ENCODE data around the gene KCNQ5. TPM values are rescaled to one million over a fixed set of nuclear protein-coding genes. Genes with fewer than 3 reads are reported as not detected.

Gene KCNQ5
- total and polyA plus RNA-seq, 2 of the 8 experiments (the other 6 are each of a cell fraction or from before 2014, with no cell fraction given) = 0.83 to 1.2 TPM

DNA sequence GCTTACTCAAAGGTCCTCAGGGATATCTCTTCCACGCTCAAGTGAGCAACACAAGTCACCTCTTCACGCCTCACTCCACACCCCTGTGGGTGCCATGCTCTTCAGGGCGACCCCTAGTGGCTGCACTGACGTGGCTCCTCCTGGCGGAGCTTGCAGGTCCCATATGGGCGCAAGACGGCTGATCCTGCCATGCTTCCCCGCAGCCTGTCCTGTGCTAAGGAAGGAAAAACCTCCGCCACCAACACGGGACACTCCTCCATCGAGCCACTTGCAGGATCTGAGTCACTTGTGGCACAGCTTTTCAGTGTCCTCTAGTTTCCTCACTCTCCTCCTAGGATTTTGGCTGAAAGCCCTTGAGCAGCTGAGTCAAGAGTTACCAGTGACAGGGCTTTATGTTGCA, 512.7 kb downstream of the KCNQ5 start:
- no peaks in the 10 kb centered on the region for H3K23me2 ChIP-seq (ENCODE audit: low read depth, low read length)
- H3K4me2 ChIP-seq (ENCODE audit: insufficient read depth in 1 of 2, low read depth in 2 of 2, low read length in 2 of 2) = no peak overlapping the region; a peak in 1 of 4 replicates
- H2BK120ac ChIP-seq (replicated peaks; ENCODE audit: low read depth, low read length) = no peak overlapping the region
- no peaks in the 10 kb centered on the region for H3K79me1 ChIP-seq (ENCODE audit: low read depth, low read length)
- H3K4ac ChIP-seq (replicated peaks; ENCODE audit: insufficient read length, low read depth, low read length) = no peak overlapping the region
- 32% methylated on average over 11 of the region's 11 CpGs; no CpG with 5 or more reads in 1 of the 2 experiments for WGBS, 2 experiments (ENCODE audit: extremely low coverage in 1 of 2, insufficient coverage in 1 of 2, insufficient read length in 1 of 2, insufficient replicate concordance in 2 of 2, low coverage in 1 of 2, low lambda C conversion rate in 2 of 2, missing lambda C conversion rate in 1 of 2)
- H3K4me1 ChIP-seq (replicated peaks in 1 of 4; ENCODE audit: control insufficient read depth in 3 of 4, insufficient read depth in 4 of 4, low read length in 3 of 4) = no peaks in the 10 kb centered on the region
- 0 out of 2 replicates have a peak overlapping the region, but pooled peaks have one; percentile 19 for H4K8ac ChIP-seq (ENCODE audit: extremely low read depth, insufficient read depth, low read length)
- DNase-seq (ENCODE audit: low read depth in 1 of 2, low spot score in 2 of 2) (peak; percentile 84 to 97), FAIRE-seq (peak; percentile 77)
- no peaks in the 10 kb centered on the region for H3K36me3 ChIP-seq (ENCODE audit: control insufficient read depth in 2 of 4, insufficient read depth in 4 of 4, low read length in 3 of 4)
- no peaks in the 10 kb centered on the region for H3K79me2 ChIP-seq (ENCODE audit: control insufficient read depth in 1 of 2, insufficient read depth in 2 of 2, low read length in 2 of 2)
- H4K5ac ChIP-seq (ENCODE audit: insufficient read length, low read depth, low read length) = no peak overlapping the region
- no peak overlapping the region for H2BK15ac ChIP-seq (ENCODE audit: low read length)
- no peak overlapping the region for H3K56ac ChIP-seq (replicated peaks; ENCODE audit: insufficient read length, low read depth, low read length)
- H4K20me1 ChIP-seq (replicated peaks in 1 of 2; ENCODE audit: control insufficient read depth in 1 of 2, insufficient read depth in 2 of 2, low read length in 2 of 2) = no peaks in the 10 kb centered on the region
- no peak overlapping the region for H2BK12ac ChIP-seq (ENCODE audit: low read depth, low read length)
- no peak overlapping the region for H4K91ac ChIP-seq (replicated peaks; ENCODE audit: insufficient read length, low read length)
- H2AFZ ChIP-seq (ENCODE audit: low read length) = peak overlapping the region; percentile 93
- H3K9me3 ChIP-seq (ENCODE audit: insufficient read depth in 2 of 2, low read depth in 1 of 2, low read length in 1 of 2) = no peaks in the 10 kb centered on the region
- TF ChIP-seq, protein P1, sequence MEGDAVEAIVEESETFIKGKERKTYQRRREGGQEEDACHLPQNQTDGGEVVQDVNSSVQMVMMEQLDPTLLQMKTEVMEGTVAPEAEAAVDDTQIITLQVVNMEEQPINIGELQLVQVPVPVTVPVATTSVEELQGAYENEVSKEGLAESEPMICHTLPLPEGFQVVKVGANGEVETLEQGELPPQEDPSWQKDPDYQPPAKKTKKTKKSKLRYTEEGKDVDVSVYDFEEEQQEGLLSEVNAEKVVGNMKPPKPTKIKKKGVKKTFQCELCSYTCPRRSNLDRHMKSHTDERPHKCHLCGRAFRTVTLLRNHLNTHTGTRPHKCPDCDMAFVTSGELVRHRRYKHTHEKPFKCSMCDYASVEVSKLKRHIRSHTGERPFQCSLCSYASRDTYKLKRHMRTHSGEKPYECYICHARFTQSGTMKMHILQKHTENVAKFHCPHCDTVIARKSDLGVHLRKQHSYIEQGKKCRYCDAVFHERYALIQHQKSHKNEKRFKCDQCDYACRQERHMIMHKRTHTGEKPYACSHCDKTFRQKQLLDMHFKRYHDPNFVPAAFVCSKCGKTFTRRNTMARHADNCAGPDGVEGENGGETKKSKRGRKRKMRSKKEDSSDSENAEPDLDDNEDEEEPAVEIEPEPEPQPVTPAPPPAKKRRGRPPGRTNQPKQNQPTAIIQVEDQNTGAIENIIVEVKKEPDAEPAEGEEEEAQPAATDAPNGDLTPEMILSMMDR (IDR thresholded peaks at IDR 0.05; ENCODE audit: control extremely low read depth in 1 of 3, insufficient read depth in 1 of 3, low read depth in 1 of 3, low read length in 3 of 3) = peak; percentile 98 to 99 (median 98)
- TF ChIP-seq POLR2A (IDR thresholded peaks at IDR 0.05; ENCODE audit: control extremely low read depth in 1 of 2, low read depth in 2 of 2, low read length in 2 of 2) (no peak), GABPA (IDR thresholded peaks at IDR 0.05; ENCODE audit: borderline replicate concordance, insufficient read depth, low read length) (peak; percentile 56; the same call in 1 of the 2 replicates), TBP (IDR thresholded peaks at IDR 0.05; ENCODE audit: low read depth, low read length) (peak; percentile 30; the same call in 1 of the 2 replicates), CREB1 (IDR thresholded peaks at IDR 0.05) (peak; percentile 93), RAD21 (IDR thresholded peaks at IDR 0.05 in 1 of 2, conservative IDR thresholded peaks at IDR 0.05 in 1 of 2; ENCODE audit: low read depth in 2 of 2, low read length in 2 of 2) (peak; percentile 75 to 82), HDAC6 (IDR thresholded peaks at IDR 0.05; ENCODE audit: low read depth, low read length) (no peak), YY1 (IDR thresholded peaks at IDR 0.05; ENCODE audit: low read depth, low read length) (peak; percentile 78)
- TF ChIP-seq, protein P2, sequence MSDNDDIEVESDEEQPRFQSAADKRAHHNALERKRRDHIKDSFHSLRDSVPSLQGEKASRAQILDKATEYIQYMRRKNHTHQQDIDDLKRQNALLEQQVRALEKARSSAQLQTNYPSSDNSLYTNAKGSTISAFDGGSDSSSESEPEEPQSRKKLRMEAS (IDR thresholded peaks at IDR 0.05) = peak; percentile 94
- TF ChIP-seq, protein P3, sequence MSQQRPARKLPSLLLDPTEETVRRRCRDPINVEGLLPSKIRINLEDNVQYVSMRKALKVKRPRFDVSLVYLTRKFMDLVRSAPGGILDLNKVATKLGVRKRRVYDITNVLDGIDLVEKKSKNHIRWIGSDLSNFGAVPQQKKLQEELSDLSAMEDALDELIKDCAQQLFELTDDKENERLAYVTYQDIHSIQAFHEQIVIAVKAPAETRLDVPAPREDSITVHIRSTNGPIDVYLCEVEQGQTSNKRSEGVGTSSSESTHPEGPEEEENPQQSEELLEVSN (IDR thresholded peaks at IDR 0.05) = peak; percentile 76
- no peak overlapping the region for H2BK20ac ChIP-seq (ENCODE audit: low read length)
- no peak overlapping the region for H3K18ac ChIP-seq (ENCODE audit: extremely low read depth, low read length)
- ChIA-PET POLR2A (ENCODE audit: partially characterized antibody) (no interaction called here), CTCF (ENCODE audit: partially characterized antibody) (interaction anchor here (0.6 to 13.4 kb wide), 40 partner anchors 9 to 754 kb away, joined by 3 to 168 read pairs (median 4); partner anchors contain the start of gene KCNQ5)
- H3K14ac ChIP-seq (ENCODE audit: insufficient read length) = no peak overlapping the region
- no peak overlapping the region; the same call in 1 of the 2 replicates for H2BK5ac ChIP-seq (ENCODE audit: low read depth, low read length)
- no peak overlapping the region for H3K23ac ChIP-seq (ENCODE audit: insufficient read length)
- H3K27ac ChIP-seq (ENCODE audit: low read depth, low read length) = no peak overlapping the region
- no peak overlapping the region for H3K9ac ChIP-seq (replicated peaks in 1 of 4; ENCODE audit: extremely low read depth in 1 of 4, low read depth in 3 of 4, low read length in 3 of 4)
- H2AK5ac ChIP-seq (ENCODE audit: low read depth, low read length) = no peak overlapping the region
- no peaks in the 10 kb centered on the region for H3K27me3 ChIP-seq (replicated peaks in 1 of 4; ENCODE audit: control insufficient read depth in 3 of 4, extremely low read depth in 1 of 4, insufficient read depth in 3 of 4, low read length in 3 of 4)
- no peak overlapping the region for H3K4me3 ChIP-seq (ENCODE audit: extremely low read depth in 1 of 4, insufficient read depth in 2 of 4, low read depth in 3 of 4, low read length in 4 of 4)

Measured in H1 (cell line).